MCF 10A (cell line): ENCODE data around the gene CAMK1D. TPM values are rescaled to one million over a fixed set of nuclear protein-coding genes. Genes with fewer than 3 reads are reported as not detected.

Experiments
- BruUV-seq: library from RNA; stranded (reverse); fragments of 400-500 nt; replicated peaks from 2 replicates; lab custom pipeline; 2021; lab: Mats Ljungman, UMichigan
- CTCF ChIA-PET: fragments of 300-600 bp; sonication (Branson Sonifier 250); formaldehyde crosslinking; extraction: SDS; loops from one replicate; lab custom pipeline; 2021; ENCODE audit warnings: antibody characterized with exemption, inconsistent platforms; lab: Yijun Ruan, JAX
- POLR2A ChIA-PET: fragments of 300-600, 350-650 bp; sonication (Branson Sonifier 250); formaldehyde crosslinking; extraction: SDS; loops from one replicate; lab custom pipeline; 2020; ENCODE audit warnings: antibody characterized with exemption, inconsistent platforms; lab: Yijun Ruan, JAX
- DNase-seq: peaks from one replicate; pipeline ENCODE4 v3.0.0-alpha.2; 2018; ENCODE audit not compliant: unreplicated experiment
- H3K27ac Mint-ChIP-seq: one replicate; pipeline ENCODE4 v1.8.0; 2022; ENCODE audit warnings: mild to moderate bottlenecking, low read depth, mixed read lengths; ENCODE audit not compliant: unreplicated experiment
- H3K27me3 Mint-ChIP-seq: one replicate; pipeline ENCODE4 v1.8.0; 2022; ENCODE audit warnings: mixed read lengths; ENCODE audit not compliant: insufficient read depth, unreplicated experiment
- H3K36me3 Mint-ChIP-seq: one replicate; pipeline ENCODE4 v1.8.0; 2022; ENCODE audit warnings: mild to moderate bottlenecking, moderate library complexity, mixed read lengths; ENCODE audit not compliant: insufficient read depth, unreplicated experiment
- H3K4me1 Mint-ChIP-seq: one replicate; pipeline ENCODE4 v1.8.0; 2022; ENCODE audit warnings: mixed read lengths; ENCODE audit not compliant: insufficient read depth, unreplicated experiment
- H3K4me3 Mint-ChIP-seq: one replicate; pipeline ENCODE4 v1.8.0; 2022; ENCODE audit warnings: mild to moderate bottlenecking, moderate library complexity, mixed read lengths; ENCODE audit not compliant: unreplicated experiment
- H3K9me3 Mint-ChIP-seq: one replicate; pipeline ENCODE4 v1.8.0; 2022; ENCODE audit warnings: mixed read lengths; ENCODE audit not compliant: unreplicated experiment
- intact Hi-C: fragments of 100-400 bp; cut with micrococcal nuclease; formaldehyde crosslinking; loops from 2 replicates; pipeline ENCODE4 v1.14.1; 2022
- total RNA-seq: library from RNA; stranded (reverse); gene quantifications from 2 replicates; pipeline ENCODE4 v1.2.3, GENCODE V29; 2022
- TF ChIP-seq, protein P1 (sequence below): fragments of 200-600 bp; IDR thresholded peaks from one replicate; pipeline ENCODE4 v1.8.0; 2022; ENCODE audit warnings: antibody characterized with exemption, mild to moderate bottlenecking; ENCODE audit not compliant: unreplicated experiment

The CAMK1D gene
- total RNA-seq, 1 experiment from 2014 or later = 1.7 TPM

DNA sequence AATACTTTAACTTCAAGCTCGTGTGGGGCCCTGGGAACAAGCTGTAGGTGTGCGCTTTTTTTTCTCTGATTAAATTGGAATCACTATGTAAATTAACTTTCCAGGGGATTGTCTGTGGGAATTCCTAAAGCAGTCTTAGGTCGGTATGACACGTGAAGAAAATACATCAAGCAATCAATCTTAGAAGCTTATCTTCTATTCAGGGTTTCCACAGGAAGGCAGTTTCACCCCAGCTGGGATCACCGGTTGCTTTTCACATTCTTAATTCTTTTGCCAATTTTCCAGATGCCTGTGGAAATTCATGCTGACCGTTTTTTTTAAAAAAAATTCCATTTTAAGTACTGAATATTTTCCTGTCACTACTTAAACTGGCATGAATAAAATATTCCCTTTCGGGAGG lies 41.9 kb downstream of the CAMK1D start:
- no TSS peak for BruUV-seq
- Mint-ChIP-seq H3K36me3 (peaks cover 6% of the 10 kb centered on the region), H3K27ac (no peak overlapping the region), H3K9me3 (no peaks in the 10 kb centered on the region), H3K27me3 (no peaks in the 10 kb centered on the region), H3K4me3 (no peak overlapping the region), H3K4me1 (no peaks in the 10 kb centered on the region)
- DNase-seq = no peak
- ChIA-PET CTCF (interaction anchor here (0.5 to 1.2 kb wide), 4 partner anchors 16 to 319 kb away, joined by 3 read pairs; no protein-coding TSS in a partner anchor), POLR2A (no interaction called here)
- intact Hi-C loops = no loop called here
- TF ChIP-seq, protein P1, sequence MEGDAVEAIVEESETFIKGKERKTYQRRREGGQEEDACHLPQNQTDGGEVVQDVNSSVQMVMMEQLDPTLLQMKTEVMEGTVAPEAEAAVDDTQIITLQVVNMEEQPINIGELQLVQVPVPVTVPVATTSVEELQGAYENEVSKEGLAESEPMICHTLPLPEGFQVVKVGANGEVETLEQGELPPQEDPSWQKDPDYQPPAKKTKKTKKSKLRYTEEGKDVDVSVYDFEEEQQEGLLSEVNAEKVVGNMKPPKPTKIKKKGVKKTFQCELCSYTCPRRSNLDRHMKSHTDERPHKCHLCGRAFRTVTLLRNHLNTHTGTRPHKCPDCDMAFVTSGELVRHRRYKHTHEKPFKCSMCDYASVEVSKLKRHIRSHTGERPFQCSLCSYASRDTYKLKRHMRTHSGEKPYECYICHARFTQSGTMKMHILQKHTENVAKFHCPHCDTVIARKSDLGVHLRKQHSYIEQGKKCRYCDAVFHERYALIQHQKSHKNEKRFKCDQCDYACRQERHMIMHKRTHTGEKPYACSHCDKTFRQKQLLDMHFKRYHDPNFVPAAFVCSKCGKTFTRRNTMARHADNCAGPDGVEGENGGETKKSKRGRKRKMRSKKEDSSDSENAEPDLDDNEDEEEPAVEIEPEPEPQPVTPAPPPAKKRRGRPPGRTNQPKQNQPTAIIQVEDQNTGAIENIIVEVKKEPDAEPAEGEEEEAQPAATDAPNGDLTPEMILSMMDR = no peak

DNA sequence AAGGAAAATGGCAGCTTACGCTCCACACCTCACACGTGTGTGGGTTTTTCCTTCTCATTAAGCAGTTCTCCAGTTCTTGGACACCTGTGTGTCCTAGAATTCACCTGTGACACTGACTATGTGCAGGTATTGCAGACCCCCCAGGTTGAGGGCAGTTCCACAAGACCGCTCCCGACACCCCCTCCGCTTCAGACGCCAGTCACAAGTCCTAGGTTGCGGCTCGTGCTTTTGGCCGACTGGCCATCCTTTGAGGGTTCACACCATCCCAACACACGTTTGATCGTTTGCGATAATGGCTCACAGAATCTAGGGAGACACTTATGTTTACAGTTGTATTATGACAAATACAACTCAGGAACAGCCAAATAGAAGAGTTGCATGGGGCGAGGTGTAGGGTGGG lies 44.5 kb downstream of the CAMK1D start:
- Mint-ChIP-seq H3K27ac (no peak overlapping the region), H3K27me3 (no peaks in the 10 kb centered on the region)

DNA sequence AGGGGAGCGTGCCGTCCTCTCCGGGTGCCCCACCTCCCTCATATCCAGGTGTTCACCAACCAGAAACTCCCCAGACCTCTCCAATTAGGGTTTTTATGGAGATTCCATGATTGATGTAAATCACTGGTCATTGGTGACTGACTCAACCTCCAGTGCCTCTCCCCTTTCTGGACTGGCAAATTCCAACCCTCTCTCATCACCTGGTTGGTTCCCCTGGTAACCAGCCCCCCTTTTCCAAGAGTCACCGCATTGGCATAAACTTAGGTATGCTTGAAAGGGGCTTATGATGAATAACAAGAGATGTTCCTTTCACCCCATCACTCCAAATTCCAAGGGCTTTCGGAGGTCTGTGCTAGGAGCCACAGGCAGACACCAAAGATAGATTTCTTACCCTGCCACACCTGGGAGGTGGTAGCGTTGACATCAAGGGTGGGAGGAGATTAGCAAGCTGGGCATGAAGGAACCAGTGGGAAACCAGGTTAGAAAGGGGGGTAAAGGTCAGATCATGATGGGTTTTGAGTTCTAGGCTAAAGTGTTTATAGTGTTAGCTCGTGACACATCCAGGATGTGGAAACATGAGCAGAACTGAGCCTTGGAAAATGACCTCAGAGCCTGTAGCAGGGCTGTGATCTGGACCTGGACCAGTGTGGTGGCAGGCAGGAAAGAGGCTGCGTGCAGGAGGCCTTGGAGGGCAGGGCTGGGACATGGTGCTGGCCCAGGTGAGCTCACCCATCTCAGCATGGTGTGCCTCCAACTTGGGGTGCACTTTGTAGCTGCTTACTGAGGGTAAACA lies 45.1 kb downstream of the CAMK1D start:
- intact Hi-C loops = no loop called here
- CTCF ChIA-PET = interaction anchor here (0.5 kb wide), 1 partner anchor 17 kb away, joined by 6 read pairs; no protein-coding TSS in a partner anchor
- TF ChIP-seq, protein P1 = no peak
- no peak for DNase-seq
- BruUV-seq = no TSS peak
- no peaks in the 10 kb centered on the region for H3K4me1 Mint-ChIP-seq
- no peaks in the 10 kb centered on the region for H3K9me3 Mint-ChIP-seq
- no peak overlapping the region for H3K4me3 Mint-ChIP-seq
- no peaks in the 10 kb centered on the region for H3K27me3 Mint-ChIP-seq
- peaks cover 6% of the 10 kb centered on the region for H3K36me3 Mint-ChIP-seq
- no peak overlapping the region for H3K27ac Mint-ChIP-seq
- POLR2A ChIA-PET = no interaction called here

More for the DNA sequence above, 44.5 kb downstream of the CAMK1D start:
- ChIA-PET POLR2A (no interaction called here), CTCF (no interaction called here)
- H3K36me3 Mint-ChIP-seq = peaks cover 6% of the 10 kb centered on the region
- no peak for DNase-seq
- TF ChIP-seq, protein P1 = no peak
- H3K9me3 Mint-ChIP-seq = no peaks in the 10 kb centered on the region
- BruUV-seq = no TSS peak
- H3K4me3 Mint-ChIP-seq = no peak overlapping the region
- intact Hi-C loops = no loop called here
- no peaks in the 10 kb centered on the region for H3K4me1 Mint-ChIP-seq

DNA sequence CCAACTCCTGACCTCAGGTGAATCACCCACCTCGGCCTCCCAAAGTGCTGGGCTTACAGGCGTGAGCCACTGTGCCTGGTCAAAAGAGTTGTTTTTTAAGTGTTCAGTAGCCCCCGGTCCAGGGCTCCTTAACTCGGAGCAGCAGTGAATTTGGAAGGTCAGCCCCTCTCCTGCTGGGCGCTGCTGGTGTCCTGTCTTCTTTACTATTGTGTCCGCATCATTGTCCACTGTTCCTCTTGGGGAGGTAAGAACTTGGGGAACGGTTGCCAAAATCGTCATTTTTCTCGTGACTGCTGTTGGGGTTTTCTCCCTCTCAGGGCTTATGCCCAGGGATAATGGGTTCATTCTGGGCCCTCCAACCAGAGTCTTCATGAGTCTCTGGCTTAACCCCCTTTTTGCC lies 46.7 kb downstream of the CAMK1D start:
- intact Hi-C loops = no loop called here
- CTCF ChIA-PET = interaction anchor here (0.7 to 1.3 kb wide), 2 partner anchors 10 to 252 kb away, joined by 3 to 4 read pairs; no protein-coding TSS in a partner anchor
- H3K27me3 Mint-ChIP-seq = no peaks in the 10 kb centered on the region

More for the DNA sequence above, 46.7 kb downstream of the CAMK1D start:
- Mint-ChIP-seq H3K27ac (no peak overlapping the region), H3K9me3 (no peaks in the 10 kb centered on the region), H3K4me3 (no peak overlapping the region), H3K4me1 (no peaks in the 10 kb centered on the region), H3K36me3 (peaks cover 6% of the 10 kb centered on the region)
- no TSS peak for BruUV-seq
- POLR2A ChIA-PET = interaction anchor here (0.6 to 0.9 kb wide), 2 partner anchors 7 to 260 kb away, joined by 3 read pairs; no protein-coding TSS in a partner anchor
- no peak for DNase-seq
- TF ChIP-seq, protein P1 = no peak
